ENCODE results near the gene ASIC5. TPM values are rescaled to one million over a fixed set of nuclear protein-coding genes. Genes with fewer than 3 reads are reported as not detected.
"Not testable (repeated sequence)": the region's sequence is repeated elsewhere in the genome, so short reads cannot be mapped to it uniquely, and the experiment has no call there.

ASIC5 gene
- not detected for total RNA-seq

GRCh38 chr4:155866177-155866576, at the start of gene ASIC5:
Gene ASIC5, minus strand, starts transcription at chr4:155866277. Its CDS starts 51 bp downstream, at chr4:155866226.
- CTCF ChIA-PET, result no interaction called here
- H3K4me3 Mint-ChIP-seq, result no peak within 1 kb of the TSS
- no peaks in the 10 kb centered on the region for H3K4me1 Mint-ChIP-seq
- peaks cover 2% of the 10 kb centered on the region for H3K9me3 Mint-ChIP-seq (ENCODE audit: low read depth)
- H3K36me3 Mint-ChIP-seq, result no peaks in the 10 kb centered on the region
- no peak for DNase-seq
- peaks cover 5% of the 10 kb centered on the region for H3K27me3 Mint-ChIP-seq
- no peak within 1 kb of the TSS for H3K27ac Mint-ChIP-seq
- no peak for ATAC-seq

- DNase-seq (no peak), ATAC-seq (no peak)
- no peaks in the 10 kb centered on the region for H3K9me3 Mint-ChIP-seq (ENCODE audit: low read depth)
- no peaks in the 10 kb centered on the region for H3K27me3 Mint-ChIP-seq
- CTCF ChIA-PET, result no interaction called here
- H3K27ac Mint-ChIP-seq, result no peak overlapping the region
- peaks cover 3% of the 10 kb centered on the region for H3K36me3 Mint-ChIP-seq
- H3K4me1 Mint-ChIP-seq, result peaks cover 9% of the 10 kb centered on the region
- no peak overlapping the region for H3K4me3 Mint-ChIP-seq
These were observed 48.7 kb upstream of the ASIC5 start for GRCh38 chr4:155914782-155915181.

DNA sequence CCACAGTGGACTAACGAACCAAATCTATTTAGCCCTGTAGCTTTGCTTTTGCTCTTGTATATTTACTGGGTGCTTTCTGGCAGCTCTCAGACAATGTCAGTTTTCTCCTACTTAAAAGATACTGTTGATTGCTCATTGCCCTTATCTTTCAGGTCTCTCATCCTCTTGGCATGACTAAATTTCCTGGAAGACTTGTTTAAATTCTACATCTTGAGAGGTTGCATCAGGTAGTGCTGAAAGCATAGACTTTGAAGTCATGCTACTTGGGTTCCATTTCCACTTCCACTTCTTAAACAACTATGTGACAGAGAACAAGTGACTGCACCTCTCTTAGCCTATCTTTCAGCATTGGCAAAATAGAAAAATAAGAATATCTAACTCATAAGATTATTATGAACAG, 45.8 kb upstream of the ASIC5 start:
- Mint-ChIP-seq H3K4me1 (peaks cover 16% of the 10 kb centered on the region), H3K9me3 (ENCODE audit: low read depth) (no peaks in the 10 kb centered on the region), H3K27ac (no peak overlapping the region), H3K27me3 (no peaks in the 10 kb centered on the region), H3K36me3 (peaks cover 3% of the 10 kb centered on the region), H3K4me3 (no peak overlapping the region)
- CTCF ChIA-PET, result no interaction called here
- ATAC-seq, result no peak
- DNase-seq, result no peak

GRCh38 chr4:155909615-155910226, 43.6 kb upstream of the ASIC5 start:
- DNase-seq (no peak), ATAC-seq (no peak)
- Mint-ChIP-seq H3K4me1 (peaks cover 16% of the 10 kb centered on the region), H3K9me3 (ENCODE audit: low read depth) (no peaks in the 10 kb centered on the region), H3K36me3 (peaks cover 3% of the 10 kb centered on the region), H3K4me3 (no peak overlapping the region), H3K27me3 (no peaks in the 10 kb centered on the region), H3K27ac (no peak overlapping the region)
- CTCF ChIA-PET, result interaction anchor here (1.3 kb wide), 1 partner anchor 44 kb away, joined by 3 read pairs; the partner anchor contains the start of gene CTSO

DNA sequence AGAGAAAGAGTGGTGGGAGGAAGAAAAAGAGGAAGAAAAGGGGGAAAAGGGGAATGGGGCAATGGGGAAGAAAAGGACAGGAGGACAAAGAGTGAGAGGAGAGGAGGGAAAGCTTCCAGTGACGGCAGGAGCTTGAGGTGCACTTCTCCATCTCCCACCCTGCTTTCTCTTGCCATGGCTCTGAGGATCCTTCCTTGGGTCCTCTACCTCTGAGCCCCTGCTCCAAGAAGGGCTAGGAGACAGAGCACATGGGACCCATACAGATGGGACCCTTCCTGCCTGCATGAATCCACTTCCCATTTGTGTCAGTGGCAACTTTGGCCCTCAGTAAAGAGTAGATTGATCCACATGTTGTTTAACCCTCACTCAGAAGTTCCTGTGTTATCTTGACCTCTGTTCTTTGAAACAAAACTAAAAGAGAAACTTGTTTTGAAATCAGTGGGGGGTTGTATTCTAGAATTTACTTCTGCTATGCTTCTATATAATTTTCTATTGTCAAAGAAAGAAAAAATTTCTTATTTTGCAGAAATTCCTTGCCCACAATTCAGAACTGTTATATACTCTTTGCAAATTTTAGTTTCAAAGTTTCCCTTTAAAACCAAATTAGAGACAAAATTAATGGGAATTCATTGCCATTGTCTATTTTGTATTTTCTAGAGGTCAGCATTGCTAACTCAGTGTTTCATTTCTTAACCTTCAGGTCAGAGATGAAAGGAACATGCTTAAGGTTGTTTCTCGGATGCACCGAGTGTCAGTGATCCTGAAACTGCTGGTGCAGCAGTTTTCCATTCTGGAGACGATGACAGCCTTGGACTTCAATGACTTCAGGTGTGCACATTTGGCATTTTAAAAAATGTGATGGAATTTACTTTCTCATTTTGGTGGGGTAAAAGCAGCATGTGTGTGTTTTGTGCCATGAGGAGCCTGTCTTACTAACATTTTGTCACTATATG, 42.4 kb upstream of the ASIC5 start:
- no peak for ATAC-seq
- no peak overlapping the region for H3K27ac Mint-ChIP-seq
- peaks cover 3% of the 10 kb centered on the region for H3K36me3 Mint-ChIP-seq
- H3K27me3 Mint-ChIP-seq, result no peaks in the 10 kb centered on the region
- DNase-seq, result no peak
- peaks cover 16% of the 10 kb centered on the region for H3K4me1 Mint-ChIP-seq
- CTCF ChIA-PET, result no interaction called here
- H3K4me3 Mint-ChIP-seq, result no peak overlapping the region
- no peaks in the 10 kb centered on the region for H3K9me3 Mint-ChIP-seq (ENCODE audit: low read depth)

DNA sequence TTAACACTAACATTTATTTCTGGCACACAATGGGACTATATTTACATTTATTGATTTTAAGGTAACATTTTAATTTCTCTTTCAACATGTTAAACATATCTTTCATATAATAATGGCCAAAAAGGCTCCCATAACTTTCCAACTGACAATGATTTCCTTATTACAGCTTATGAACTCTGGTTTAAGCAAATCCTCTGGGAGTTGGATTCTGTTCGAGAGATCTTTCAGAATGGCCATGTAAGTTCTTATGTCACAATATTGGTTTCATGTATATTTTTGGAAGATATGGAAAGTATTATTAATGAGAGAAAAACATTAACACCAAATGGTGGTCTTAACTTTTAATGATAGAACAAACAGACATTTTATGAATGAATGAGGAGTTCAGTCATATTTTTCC, 41.5 kb upstream of the ASIC5 start:
- H3K36me3 Mint-ChIP-seq, result no peaks in the 10 kb centered on the region
- no peaks in the 10 kb centered on the region for H3K9me3 Mint-ChIP-seq (ENCODE audit: low read depth)
- peaks cover 14% of the 10 kb centered on the region for H3K4me1 Mint-ChIP-seq
- ATAC-seq (no peak), DNase-seq (no peak)
- no peak overlapping the region for H3K27ac Mint-ChIP-seq
- CTCF ChIA-PET, result no interaction called here
- no peaks in the 10 kb centered on the region for H3K27me3 Mint-ChIP-seq
- no peak overlapping the region for H3K4me3 Mint-ChIP-seq

DNA sequence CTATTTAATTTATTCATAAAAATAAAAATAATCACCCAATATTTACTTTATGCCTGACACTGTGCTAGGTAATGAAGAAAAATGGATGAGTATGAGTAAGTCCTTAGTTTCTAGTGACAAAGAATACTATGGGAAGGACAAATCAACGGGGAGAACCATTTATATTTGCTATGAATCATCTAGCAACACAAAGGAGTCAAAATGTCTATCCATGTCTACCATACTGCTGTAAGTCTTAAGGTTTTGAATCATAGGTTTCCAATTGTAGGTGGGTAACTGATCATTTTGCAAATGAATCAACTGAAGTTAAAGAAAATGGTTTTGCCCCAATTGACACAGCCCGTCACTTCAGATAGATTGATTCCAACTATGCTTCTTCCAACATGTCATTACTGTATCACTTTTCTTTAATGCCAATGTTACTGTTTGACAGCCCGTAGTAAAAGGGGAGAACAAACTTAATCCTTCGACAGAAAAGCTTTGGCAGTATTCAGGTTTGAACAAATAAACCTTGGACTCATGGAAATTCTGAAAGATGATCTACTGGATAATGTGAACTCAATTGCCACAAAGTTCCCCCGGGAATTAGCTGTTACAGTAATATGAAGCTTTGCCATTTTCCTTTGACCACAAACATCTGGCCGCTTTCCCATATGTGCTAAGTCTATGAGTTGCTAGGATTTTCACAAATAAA, 40.6 kb upstream of the ASIC5 start:
- H3K36me3 Mint-ChIP-seq, result no peaks in the 10 kb centered on the region
- no peak overlapping the region for H3K27ac Mint-ChIP-seq
- CTCF ChIA-PET, result no interaction called here
- DNase-seq (no peak), ATAC-seq (no peak)
- no peaks in the 10 kb centered on the region for H3K27me3 Mint-ChIP-seq
- no peaks in the 10 kb centered on the region for H3K9me3 Mint-ChIP-seq (ENCODE audit: low read depth)
- H3K4me1 Mint-ChIP-seq, result peaks cover 7% of the 10 kb centered on the region
- no peak overlapping the region for H3K4me3 Mint-ChIP-seq

- H3K9me3 Mint-ChIP-seq (ENCODE audit: low read depth), result no peaks in the 10 kb centered on the region
- no peaks in the 10 kb centered on the region for H3K27me3 Mint-ChIP-seq
- ATAC-seq (no peak), DNase-seq (no peak)
- no peak overlapping the region for H3K27ac Mint-ChIP-seq
- peaks cover 7% of the 10 kb centered on the region for H3K4me1 Mint-ChIP-seq
- H3K36me3 Mint-ChIP-seq, result no peaks in the 10 kb centered on the region
- H3K4me3 Mint-ChIP-seq, result no peak overlapping the region
- CTCF ChIA-PET, result no interaction called here
These were observed 38.3 kb upstream of the ASIC5 start for GRCh38 chr4:155904331-155904730.

GRCh38 chr4:155903453-155903852, 37.4 kb upstream of the ASIC5 start, which contains the start of gene TDO2:
Gene TDO2, plus strand, starts transcription at chr4:155903696. Its CDS starts 63 bp downstream, at chr4:155903759.
- Mint-ChIP-seq H3K27me3 (no peaks in the 10 kb centered on the region), H3K36me3 (no peaks in the 10 kb centered on the region), H3K4me1 (peaks cover 4% of the 10 kb centered on the region), H3K4me3 (no peak within 1 kb of the TSS), H3K27ac (no peak within 1 kb of the TSS), H3K9me3 (ENCODE audit: low read depth) (no peaks in the 10 kb centered on the region)
- CTCF ChIA-PET, result no interaction called here
- DNase-seq (no peak), ATAC-seq (no peak)

DNA sequence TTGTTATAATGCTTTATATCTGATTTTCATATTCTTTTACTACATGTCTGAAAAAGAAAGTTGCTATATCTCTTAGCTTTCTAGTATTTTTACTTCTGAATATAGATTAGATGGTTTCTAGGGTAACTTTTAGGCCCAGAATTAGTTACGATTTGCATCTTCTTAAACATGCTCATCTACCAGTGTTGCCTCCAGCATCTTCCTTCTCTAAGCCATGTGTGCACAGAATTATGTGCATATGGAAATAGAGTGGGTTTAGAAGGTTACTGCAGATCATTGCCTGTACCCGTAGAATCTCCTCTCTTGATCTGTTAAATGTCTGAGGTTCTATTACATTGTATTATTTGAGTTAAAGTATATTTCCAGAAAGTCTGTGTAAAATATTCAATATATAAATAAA, 34.9 kb upstream of the ASIC5 start:
- Mint-ChIP-seq H3K4me1 (no peaks in the 10 kb centered on the region), H3K27me3 (no peaks in the 10 kb centered on the region), H3K9me3 (ENCODE audit: low read depth) (no peaks in the 10 kb centered on the region), H3K36me3 (no peaks in the 10 kb centered on the region), H3K27ac (no peak overlapping the region), H3K4me3 (no peak overlapping the region)
- DNase-seq (no peak), ATAC-seq (no peak)
- CTCF ChIA-PET, result no interaction called here

GRCh38 chr4:155900381-155900780, 34.3 kb upstream of the ASIC5 start:
- H3K36me3 Mint-ChIP-seq, result no peaks in the 10 kb centered on the region

GRCh38 chr4:155899891-155900290, 33.8 kb upstream of the ASIC5 start:
- H3K4me3 Mint-ChIP-seq, result no peak overlapping the region
- no peaks in the 10 kb centered on the region for H3K27me3 Mint-ChIP-seq

More at GRCh38 chr4:155900381-155900780, 34.3 kb upstream of the ASIC5 start:
- no peaks in the 10 kb centered on the region for H3K27me3 Mint-ChIP-seq
- no peaks in the 10 kb centered on the region for H3K9me3 Mint-ChIP-seq (ENCODE audit: low read depth)
- H3K4me1 Mint-ChIP-seq, result no peaks in the 10 kb centered on the region
- DNase-seq, result no peak
- CTCF ChIA-PET, result no interaction called here
- no peak overlapping the region for H3K27ac Mint-ChIP-seq
- no peak for ATAC-seq
- H3K4me3 Mint-ChIP-seq, result no peak overlapping the region

DNA sequence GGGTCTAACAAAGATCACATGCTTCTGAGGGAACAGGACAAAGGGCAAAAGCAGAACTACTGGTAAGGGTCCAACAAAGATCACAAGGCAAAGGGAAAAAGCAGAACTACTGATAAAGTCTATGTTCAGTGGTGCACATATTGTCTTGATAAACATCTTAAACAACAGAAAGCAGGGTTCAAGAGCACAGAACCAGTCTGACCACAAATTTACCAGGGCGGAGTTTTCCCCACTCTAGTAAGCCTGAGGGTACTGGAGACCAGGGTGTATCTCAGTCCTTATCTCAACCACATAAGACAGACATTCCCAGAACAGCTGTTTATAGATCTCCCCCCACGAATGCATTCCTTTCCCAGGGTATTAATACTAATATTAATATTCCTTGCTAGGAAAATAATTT, 32.3 kb upstream of the ASIC5 start:
- H3K9me3 Mint-ChIP-seq (ENCODE audit: low read depth); ATAC-seq; DNase-seq; H3K4me1 Mint-ChIP-seq; H3K4me3 Mint-ChIP-seq; CTCF ChIA-PET; H3K36me3 Mint-ChIP-seq; H3K27ac Mint-ChIP-seq; H3K27me3 Mint-ChIP-seq: not testable (repeated sequence)

More at GRCh38 chr4:155899891-155900290, 33.8 kb upstream of the ASIC5 start:
- no peaks in the 10 kb centered on the region for H3K36me3 Mint-ChIP-seq
- no peak for ATAC-seq
- CTCF ChIA-PET, result no interaction called here
- H3K9me3 Mint-ChIP-seq (ENCODE audit: low read depth), result no peaks in the 10 kb centered on the region
- no peak for DNase-seq
- no peak overlapping the region for H3K27ac Mint-ChIP-seq
- H3K4me1 Mint-ChIP-seq, result no peaks in the 10 kb centered on the region
